Measurements from ENCODE around the gene OPN5.

DNA sequence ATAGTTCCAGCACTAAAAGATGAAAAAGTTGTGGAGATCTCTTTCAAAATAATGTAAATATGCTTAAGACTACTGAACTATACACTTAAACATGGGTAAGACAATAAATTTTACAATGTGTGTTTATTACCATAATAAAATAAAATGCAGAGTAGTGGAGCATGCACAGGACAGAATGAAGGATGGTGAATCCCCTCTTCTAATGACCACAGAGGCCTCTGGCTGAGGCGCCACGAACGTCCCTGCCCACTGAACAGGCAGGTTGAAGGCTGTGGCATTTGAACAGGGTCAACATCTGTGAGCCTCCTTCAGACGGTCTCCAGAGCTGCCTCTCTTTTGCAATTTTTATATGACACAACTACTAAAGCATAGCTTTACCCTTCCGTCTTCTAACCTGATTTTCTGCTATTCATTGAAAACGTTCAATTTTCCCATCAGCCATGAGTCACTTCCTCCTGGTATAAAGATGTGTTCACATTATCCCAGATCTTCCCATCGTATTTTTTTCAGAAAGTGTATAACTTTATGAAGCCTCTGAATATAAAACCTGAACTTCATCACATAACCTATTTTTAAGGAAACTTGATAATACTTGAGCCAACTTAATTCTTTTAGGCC is 45.6 kb upstream of the OPN5 start:
- TF ChIP-seq, protein P1, sequence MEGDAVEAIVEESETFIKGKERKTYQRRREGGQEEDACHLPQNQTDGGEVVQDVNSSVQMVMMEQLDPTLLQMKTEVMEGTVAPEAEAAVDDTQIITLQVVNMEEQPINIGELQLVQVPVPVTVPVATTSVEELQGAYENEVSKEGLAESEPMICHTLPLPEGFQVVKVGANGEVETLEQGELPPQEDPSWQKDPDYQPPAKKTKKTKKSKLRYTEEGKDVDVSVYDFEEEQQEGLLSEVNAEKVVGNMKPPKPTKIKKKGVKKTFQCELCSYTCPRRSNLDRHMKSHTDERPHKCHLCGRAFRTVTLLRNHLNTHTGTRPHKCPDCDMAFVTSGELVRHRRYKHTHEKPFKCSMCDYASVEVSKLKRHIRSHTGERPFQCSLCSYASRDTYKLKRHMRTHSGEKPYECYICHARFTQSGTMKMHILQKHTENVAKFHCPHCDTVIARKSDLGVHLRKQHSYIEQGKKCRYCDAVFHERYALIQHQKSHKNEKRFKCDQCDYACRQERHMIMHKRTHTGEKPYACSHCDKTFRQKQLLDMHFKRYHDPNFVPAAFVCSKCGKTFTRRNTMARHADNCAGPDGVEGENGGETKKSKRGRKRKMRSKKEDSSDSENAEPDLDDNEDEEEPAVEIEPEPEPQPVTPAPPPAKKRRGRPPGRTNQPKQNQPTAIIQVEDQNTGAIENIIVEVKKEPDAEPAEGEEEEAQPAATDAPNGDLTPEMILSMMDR (IDR thresholded peaks at IDR 0.05), result no peak
- TF ChIP-seq POLR2A (IDR thresholded peaks at IDR 0.05) (no peak), POLR2AphosphoS5 (IDR thresholded peaks at IDR 0.05) (no peak)

Data from transverse colon (tissue), 4 donors.